Right lobe of liver (tissue), 6 donors: ENCODE measurements around the gene CTCF. TPM values are rescaled to one million over a fixed set of nuclear protein-coding genes. Genes with fewer than 3 reads are reported as not detected.
A peak's percentile ranks its signal among the peaks of the same experiment; 100 is the strongest.

Experiments
- ATAC-seq, 4 donors: fragments of 200-7000 bp; cut with Tn5 transposase; one replicate each; pipeline ENCODE4 v1.9.1; 2020; ENCODE audit warnings: mild to moderate bottlenecking in 4 of 4, moderate library complexity in 4 of 4
- DNase-seq, 3 donors: peaks; one replicate each; pipeline ENCODE4 v3.0.0-alpha.2; 2020
- H3K27ac ChIP-seq, 3 donors: fragments of 200-600 bp; one replicate each; pipeline ENCODE4 v1.8.0; 2022
- H3K27me3 ChIP-seq, 2 donors: fragments of 200-600 bp; one replicate each; pipeline ENCODE4 v1.8.0; 2022
- H3K36me3 ChIP-seq, 4 donors: fragments of 200-600 bp; sonication (generic) in 1 of 4; one replicate each; pipeline versions ENCODE4 v1.5.1 to v1.8.0; 2017 to 2022; ENCODE audit warnings: control low read depth in 1 of 4
- H3K4me1 ChIP-seq, 4 donors: fragments of 200-600 bp; sonication (generic) in 1 of 4; one replicate each; pipeline versions ENCODE4 v1.5.1 to v1.8.0; 2017 to 2022; ENCODE audit warnings: control low read depth in 1 of 4
- H3K4me3 ChIP-seq, 3 donors: fragments of 200-600 bp; one replicate each; pipeline ENCODE4 v1.8.0; 2022
- H3K9me3 ChIP-seq, 4 donors: fragments of 200-600 bp; sonication (generic) in 1 of 4; one replicate each; pipeline versions ENCODE4 v1.5.1 to v1.8.0; 2017 to 2022; ENCODE audit warnings: control low read depth in 1 of 4
- POLR2A ChIP-seq: fragments of 450-650 bp; IDR thresholded peaks from one replicate; pipeline ENCODE4 v1.6.1; 2017; ENCODE audit warnings: antibody characterized with exemption, mild to moderate bottlenecking
- WGBS: methylation state at CpG from one replicate; pipeline ENCODE4 v1.1.6; 2018; ENCODE audit warnings: low coverage, low lambda C conversion rate; ENCODE audit not compliant: insufficient coverage; ENCODE audit errors: missing lambda C conversion rate; 5-methylcytosine and 5-hydroxymethylcytosine counted together
- intact Hi-C, 2 donors: fragments of 100-400 bp; cut with DNase I; formaldehyde crosslinking; loops; one replicate each; pipeline versions ENCODE4 v1.11.2 to v1.14.1; 2022
- total RNA-seq, 6 experiments: library from RNA; depleted of rRNA in 2 of 6; stranded (reverse); fragments of >200 nt in 2 of 6; fragmentation: NEBNext Ultra II Directional in 3 of 6; extraction: Animal tissue kit (Norgen Biotek cat#: 25700) in 3 of 6; gene quantifications; one replicate each; pipeline versions ENCODE4 v1.1.0 to v1.2.4, GENCODE V29; 2016 to 2023
- TF ChIP-seq, protein P1 (sequence below), 4 donors: fragments of 200-600 bp in 3 of 4; fragments of 450-650 bp in 1 of 4; IDR thresholded peaks; one replicate each; pipeline versions ENCODE4 v1.5.1 to v1.8.0; 2016 to 2022; ENCODE audit warnings: antibody characterized with exemption in 4 of 4, mild to moderate bottlenecking in 2 of 4
- donor health status: DM: no; HTN: yes; CAD: no.
- donor health status: DM: no; HTN: no; CAD: no.
- donor health status: DM: no; HTN: no; CAD: no.
- donor health status: DM: no; HTN: yes; CAD: no.
- donor health status: DM: no; HTN: yes; CAD: no.

Gene CTCF
- total RNA-seq, 6 experiments from 2014 or later: 14.3 to 18.5 (median 17.0) TPM

DNA sequence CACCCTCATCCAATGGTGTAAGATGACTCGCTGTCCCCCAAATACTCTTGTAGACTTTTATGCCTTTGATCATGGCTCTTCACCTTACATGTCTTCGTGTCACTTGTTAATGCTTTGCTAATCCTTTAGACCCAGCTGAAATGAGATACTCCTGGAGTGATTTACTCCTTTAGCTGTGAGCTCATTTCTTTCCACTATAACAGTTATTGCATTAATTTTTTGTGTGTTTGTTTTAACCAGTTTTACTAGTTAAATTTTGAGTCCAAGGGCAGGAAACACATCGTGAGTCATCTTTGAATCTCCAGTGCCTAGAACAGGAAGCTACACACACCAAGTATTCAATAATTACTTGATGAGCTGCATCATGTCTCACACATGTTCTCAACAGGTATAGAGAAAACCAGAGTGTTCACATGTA lies 6.5 kb upstream of the CTCF start:
- ATAC-seq (peak in 2 of 4 donors; percentile 27 to 37), DNase-seq (no peak)
- no peaks in the 10 kb centered on the region for H3K27me3 ChIP-seq
- intact Hi-C loops: no loop called here
- H3K4me3 ChIP-seq: no peak overlapping the region
- H3K36me3 ChIP-seq: no peaks in the 10 kb centered on the region
- TF ChIP-seq, protein P1, sequence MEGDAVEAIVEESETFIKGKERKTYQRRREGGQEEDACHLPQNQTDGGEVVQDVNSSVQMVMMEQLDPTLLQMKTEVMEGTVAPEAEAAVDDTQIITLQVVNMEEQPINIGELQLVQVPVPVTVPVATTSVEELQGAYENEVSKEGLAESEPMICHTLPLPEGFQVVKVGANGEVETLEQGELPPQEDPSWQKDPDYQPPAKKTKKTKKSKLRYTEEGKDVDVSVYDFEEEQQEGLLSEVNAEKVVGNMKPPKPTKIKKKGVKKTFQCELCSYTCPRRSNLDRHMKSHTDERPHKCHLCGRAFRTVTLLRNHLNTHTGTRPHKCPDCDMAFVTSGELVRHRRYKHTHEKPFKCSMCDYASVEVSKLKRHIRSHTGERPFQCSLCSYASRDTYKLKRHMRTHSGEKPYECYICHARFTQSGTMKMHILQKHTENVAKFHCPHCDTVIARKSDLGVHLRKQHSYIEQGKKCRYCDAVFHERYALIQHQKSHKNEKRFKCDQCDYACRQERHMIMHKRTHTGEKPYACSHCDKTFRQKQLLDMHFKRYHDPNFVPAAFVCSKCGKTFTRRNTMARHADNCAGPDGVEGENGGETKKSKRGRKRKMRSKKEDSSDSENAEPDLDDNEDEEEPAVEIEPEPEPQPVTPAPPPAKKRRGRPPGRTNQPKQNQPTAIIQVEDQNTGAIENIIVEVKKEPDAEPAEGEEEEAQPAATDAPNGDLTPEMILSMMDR (IDR thresholded peaks at IDR 0.05): no peak
- no peak for TF ChIP-seq POLR2A
- no peak overlapping the region for H3K27ac ChIP-seq
- H3K4me1 ChIP-seq: no peaks in the 10 kb centered on the region
- 59% methylated on average over 3 of the region's 3 CpGs for WGBS
- H3K9me3 ChIP-seq: no peaks in the 10 kb centered on the region

DNA sequence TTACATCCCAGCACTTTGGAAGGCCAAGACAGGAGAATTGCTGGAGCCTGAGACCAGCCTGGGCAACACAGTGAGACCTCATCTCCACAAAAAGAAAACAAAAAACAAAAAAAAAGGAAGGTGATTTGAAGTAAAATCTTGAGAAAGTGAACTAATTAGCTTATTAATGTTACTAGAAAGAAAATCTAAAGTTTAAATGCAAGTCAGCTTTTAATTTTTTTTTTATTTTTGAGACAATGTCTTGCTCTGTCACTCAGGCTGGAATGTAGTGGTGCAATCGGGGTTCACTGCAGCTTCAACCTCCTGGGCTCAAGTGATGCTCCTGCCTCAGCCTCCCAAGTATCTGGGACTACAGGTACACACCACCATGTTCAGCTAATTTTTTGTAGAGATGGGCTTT lies 3.5 kb upstream of the CTCF start:
- TF ChIP-seq, protein P1 (IDR thresholded peaks at IDR 0.05): no peak
- no peak for TF ChIP-seq POLR2A
- no peak overlapping the region for H3K27ac ChIP-seq
- H3K9me3 ChIP-seq: no peaks in the 10 kb centered on the region
- DNase-seq (no peak), ATAC-seq (no peak)
- 92% methylated on average over 1 of the region's 1 CpG for WGBS
- intact Hi-C loops: no loop called here
- H3K4me1 ChIP-seq: peaks cover 0 to 8% (median under 1%) of the 10 kb centered on the region in 4 donors
- no peak overlapping the region for H3K4me3 ChIP-seq
- H3K27me3 ChIP-seq: no peaks in the 10 kb centered on the region
- no peaks in the 10 kb centered on the region for H3K36me3 ChIP-seq

DNA sequence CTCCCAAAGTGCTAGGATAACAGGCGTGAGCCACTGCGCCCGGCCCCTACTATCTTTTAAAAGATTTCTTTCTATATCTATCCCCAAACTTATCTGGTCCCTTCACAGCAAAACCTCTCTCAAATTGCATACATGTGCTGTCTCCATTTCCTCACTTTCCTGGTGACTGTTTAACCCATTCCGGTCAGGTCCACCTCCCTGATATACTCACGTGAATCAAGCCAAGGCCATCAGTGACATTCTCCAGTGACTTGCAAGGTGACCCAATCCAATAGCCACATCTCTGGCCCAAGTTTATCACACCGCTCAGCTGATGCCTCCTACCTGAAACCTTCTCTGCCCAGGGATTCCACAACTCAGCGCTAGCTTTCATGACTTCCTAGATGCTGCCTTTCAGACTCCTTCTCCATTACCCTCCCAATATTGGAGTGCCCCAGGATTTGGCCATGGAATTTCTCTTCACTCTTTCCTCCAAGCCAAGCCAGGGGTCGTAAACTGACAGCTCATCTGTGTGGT lies 1.4 kb upstream of the CTCF start:
- H3K9me3 ChIP-seq: no peaks in the 10 kb centered on the region
- intact Hi-C loops: no loop called here
- TF ChIP-seq, protein P1 (IDR thresholded peaks at IDR 0.05): no peak
- no peak for TF ChIP-seq POLR2A
- H3K27ac ChIP-seq: no peak overlapping the region
- 73% methylated on average over 8 of the region's 8 CpGs for WGBS
- H3K36me3 ChIP-seq: no peaks in the 10 kb centered on the region
- no peaks in the 10 kb centered on the region for H3K27me3 ChIP-seq
- H3K4me1 ChIP-seq: peaks cover 0 to 17% (median 10%) of the 10 kb centered on the region in 4 donors
- ATAC-seq (no peak), DNase-seq (no peak)
- no peak overlapping the region for H3K4me3 ChIP-seq

DNA sequence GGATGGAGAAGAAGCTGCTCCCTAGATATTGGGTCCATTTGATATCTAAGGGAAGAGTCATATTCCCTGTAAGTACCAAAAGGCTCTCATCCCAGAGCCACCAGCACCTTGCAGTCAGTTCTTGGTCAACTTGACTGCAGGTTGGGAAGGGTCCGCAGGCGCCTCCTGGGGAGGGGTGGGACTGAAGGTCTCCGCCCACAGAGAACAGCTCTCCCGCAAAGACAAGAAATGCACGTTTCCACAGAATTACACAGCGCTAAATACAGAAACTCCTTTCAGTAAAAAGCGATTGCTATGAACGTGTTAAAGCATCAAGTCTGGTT lies 864 bp upstream of the CTCF start:
- no peak for TF ChIP-seq POLR2A
- TF ChIP-seq, protein P1 (IDR thresholded peaks at IDR 0.05): no peak
- Histone ChIP-seq H3K9me3 (no peaks in the 10 kb centered on the region), H3K27ac (peak overlapping the region; percentile 64 to 98 (median 95)), H3K27me3 (no peaks in the 10 kb centered on the region), H3K4me3 (peak overlapping the region; percentile 41 to 96 (median 94)), H3K4me1 (peaks cover 0 to 17% (median 10%) of the 10 kb centered on the region in 4 donors), H3K36me3 (no peaks in the 10 kb centered on the region)
- WGBS: 0% methylated on average over 3 of the region's 8 CpGs
- no peak for DNase-seq
- no peak for ATAC-seq
- intact Hi-C loops: no loop called here
